HG03457 (cell line): ENCODE data around the gene GNPTG.

Experiments
- ATAC-seq: cut with Tn5 transposase; IDR thresholded peaks from one replicate; pipeline ENCODE4 v1.9.1; 2021; ENCODE audit warnings: moderate number of reproducible peaks; ENCODE audit not compliant: unreplicated experiment

GNPTG gene

DNA sequence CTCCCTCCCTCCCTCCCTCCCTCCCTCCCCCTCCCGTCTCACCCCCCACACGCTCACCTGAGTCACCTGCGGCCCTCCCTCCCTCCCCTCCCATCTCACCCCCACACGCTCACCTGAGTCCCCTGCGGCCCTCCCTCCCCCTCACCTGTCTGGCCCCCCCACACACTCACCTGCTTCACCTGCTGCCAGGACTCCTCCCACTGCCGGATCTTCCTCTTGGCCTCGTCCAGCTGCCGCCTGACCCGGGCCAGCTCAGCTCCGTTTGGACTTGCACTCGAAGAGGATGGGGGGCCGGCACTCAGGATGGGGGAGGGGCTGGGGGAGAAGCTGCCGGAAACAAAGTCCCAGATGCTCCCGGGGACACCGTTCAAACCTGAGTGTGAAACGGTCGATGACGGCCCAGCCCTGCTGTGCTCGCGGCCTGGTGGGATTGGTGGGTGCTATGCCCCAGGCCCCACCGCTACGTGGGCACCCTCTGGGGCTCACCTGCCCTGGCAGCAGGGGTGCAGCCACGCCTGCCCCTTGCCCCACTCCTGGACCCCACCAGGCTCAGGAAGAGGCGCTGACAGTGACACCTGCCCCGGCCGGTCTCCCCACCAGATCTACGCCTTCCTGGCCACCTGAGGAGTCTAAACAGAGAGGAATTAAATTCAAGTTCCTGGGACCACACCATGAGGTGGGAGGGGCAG, 15.9 kb downstream of the GNPTG start:
- ATAC-seq: no peak

DNA sequence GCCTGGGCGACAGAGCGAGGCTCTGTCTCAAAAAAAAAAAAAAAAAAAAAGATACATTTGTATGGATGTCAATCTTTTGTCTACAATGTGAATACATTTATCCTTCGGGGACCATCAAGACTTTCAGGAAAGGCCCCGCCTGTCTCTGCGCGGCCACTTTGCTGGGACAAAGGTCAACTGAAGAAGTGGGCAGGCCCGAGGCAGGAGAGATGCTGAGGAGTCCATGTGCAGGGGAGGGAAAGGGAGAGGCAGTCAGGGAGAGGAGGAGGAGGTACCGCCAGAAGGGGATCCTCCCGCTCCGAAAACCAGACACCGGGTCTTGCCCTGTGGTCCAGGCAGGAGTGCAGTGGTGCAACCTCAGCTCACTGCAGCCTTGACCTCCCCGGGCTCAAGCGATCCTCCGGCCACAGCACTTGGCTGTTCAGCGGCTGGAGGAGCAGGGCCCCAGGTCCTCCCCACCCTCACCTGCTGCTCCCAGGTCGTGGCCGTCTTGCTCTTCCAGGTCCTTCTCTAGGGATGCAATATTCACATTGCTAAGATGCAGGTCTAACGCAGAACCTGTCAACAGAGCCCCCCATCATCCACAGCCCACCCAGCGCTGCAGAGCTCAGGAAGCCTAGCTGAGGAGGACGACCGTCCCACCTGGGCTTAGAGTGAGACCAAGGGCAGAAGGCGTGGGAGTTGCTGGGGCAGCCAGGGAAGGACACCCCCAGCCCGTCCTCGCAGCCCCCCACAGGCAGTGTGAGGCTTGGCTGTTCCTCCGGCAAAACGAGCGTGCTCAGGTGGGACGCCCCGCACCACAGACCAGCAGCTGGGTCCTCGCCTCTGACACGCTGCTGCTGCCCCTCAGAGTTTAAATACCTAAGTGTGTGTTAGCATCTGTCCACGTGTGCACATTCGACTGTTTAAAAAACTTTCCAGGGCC, 19.6 kb downstream of the GNPTG start:
- ATAC-seq: no peak

GRCh38 chr16:1372292-1372950, 20.7 kb downstream of the GNPTG start:
- ATAC-seq: no peak

- ATAC-seq: no peak
These were observed 22.9 kb downstream of the GNPTG start for GRCh38 chr16:1374418-1375297.

- ATAC-seq: no peak
These were observed 23.5 kb downstream of the GNPTG start for GRCh38 chr16:1375298-1375640.

DNA sequence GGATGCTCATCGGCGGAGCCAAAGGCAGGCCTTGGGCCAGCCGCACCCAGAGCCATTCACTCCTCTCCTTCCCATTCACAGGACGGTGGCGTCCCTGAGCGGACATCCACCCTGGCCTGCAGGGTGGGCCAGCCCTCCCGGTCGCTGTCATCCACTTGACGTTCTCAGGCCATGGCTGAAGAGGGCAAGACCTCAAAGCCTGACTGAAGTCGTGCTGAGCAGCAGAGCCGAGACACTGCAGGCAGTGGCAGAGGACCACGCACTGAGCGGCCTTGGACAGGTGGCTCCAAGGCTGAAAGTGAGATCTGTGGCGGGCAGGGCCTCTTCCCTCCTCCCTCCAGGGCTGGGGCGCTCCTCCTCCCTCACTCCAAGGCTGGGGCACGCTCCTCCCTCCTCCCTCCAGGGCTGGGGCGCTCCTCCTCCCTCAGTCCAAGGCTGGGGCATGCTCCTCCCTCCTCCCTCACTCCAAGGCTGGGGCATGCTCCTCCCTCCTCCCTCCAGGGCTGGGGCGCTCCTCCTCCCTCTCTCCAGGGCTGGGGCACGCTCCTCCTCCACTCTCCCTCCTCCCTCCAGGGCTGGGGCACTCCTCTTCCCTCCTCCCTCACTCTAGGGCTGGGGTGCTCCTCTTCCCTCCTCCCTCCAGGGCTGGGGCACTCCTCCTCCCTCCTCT, 24.1 kb downstream of the GNPTG start:
- ATAC-seq: no peak

DNA sequence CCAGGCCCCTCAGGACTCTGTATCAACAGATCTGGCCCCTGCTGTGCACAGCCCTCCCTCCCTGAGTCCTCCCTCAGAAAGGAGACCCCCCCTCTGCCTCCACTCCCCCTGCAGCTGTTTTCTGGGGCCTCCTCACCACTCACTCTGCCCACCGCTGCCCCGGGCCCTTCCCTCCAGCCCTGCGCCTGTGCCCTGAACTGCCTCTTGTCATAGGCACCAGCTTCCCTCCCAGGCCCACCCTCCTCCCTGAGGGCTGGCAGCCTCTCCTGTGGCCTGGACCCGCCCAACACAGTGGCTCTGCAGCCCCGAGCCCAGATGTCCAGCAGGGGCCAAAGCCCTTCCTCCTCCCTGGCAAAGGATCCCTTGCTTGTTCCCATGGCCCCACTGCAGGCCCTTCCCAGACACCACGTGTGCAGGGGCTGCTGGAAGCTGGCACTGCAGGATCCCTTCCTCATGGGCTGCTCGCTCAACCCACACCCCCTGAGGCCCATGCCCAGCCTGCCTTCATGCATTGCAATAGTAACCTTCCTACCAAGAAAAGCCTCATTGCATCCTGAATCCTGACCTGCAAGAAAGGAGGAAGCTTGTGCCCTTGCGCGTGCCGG, 25.8 kb downstream of the GNPTG start:
- no peak for ATAC-seq

DNA sequence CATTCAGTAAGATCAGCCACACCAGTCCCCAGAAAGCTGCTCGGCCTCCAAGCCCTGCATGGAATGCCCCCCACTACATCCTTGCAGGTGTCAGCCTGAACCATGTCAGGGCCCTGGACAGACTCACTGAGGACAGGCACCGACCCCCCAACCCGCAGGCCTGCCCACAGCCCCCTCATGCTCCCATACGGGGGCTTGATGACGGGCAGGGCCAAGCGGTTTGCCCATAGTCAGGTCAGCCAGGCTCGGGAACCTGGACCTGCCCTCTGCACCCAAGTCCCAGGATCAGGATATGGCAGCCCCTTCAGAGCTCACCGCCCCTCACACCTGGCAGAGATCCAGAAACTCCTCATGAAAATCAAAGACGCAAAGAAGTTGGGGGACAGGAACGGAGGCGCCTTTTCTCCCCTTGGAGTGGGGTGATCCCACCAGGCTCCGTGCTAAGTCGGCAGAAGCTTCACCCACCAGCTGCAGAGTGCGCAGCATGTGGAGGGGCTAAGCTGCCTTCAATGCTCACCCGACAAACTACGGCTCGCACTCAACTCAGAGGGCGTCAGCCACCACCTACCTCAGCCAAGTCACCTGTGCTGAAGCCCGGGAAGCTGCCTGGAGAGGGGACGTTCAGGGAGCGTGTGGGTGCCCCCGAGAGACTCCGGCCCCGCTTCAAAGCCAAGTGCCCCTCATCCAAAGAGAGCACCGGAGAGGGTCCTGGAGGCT, 26.5 kb downstream of the GNPTG start:
- ATAC-seq: no peak

DNA sequence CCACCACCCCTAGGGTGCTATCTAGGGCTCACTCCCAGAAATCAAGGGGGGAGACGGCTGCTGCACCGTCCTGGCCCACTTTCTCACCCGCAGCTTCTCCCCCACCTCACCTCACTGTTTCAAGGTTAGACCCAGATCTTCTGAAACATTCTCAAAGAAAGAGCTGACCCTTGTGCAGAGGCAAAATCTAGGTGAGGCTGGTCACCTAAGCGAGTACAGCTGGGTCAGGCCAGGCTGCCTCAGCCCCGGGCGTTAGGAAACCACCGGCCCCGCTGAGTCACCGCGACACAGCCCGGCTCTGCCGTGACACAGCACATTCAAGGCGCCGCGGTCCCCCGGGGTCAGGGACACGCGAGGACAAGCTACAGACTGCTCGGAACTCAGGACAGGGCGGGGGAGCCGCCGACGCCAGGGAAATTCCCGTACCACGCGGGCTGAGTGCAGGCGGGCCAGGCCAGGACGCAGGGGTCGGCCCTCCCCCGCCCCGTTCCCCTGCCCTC, 27.1 kb downstream of the GNPTG start:
- ATAC-seq: no peak

- ATAC-seq: no peak
These were observed 27.8 kb downstream of the GNPTG start for GRCh38 chr16:1379304-1380076.

DNA sequence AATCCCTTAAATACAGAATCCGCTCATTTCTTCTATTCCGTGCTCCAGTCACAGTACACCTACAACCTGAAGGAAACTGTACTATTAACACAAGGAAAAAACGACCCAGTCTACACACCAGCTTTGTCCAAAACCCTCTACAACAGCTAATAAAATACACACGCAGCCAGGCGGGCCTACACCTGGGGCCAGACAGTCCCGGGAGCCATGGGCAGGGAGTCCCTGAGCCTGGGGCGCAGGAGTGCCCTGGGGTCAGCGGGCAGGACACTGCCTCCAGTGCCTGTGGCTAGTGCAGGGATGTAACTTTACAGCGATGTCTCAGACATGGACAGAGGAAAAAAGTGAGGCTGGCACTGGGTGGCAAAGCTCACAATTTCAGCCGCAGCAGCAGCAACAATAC, 28.5 kb downstream of the GNPTG start:
- no peak for ATAC-seq

GRCh38 chr16:1381612-1382406, 30.1 kb downstream of the GNPTG start:
- no peak for ATAC-seq

DNA sequence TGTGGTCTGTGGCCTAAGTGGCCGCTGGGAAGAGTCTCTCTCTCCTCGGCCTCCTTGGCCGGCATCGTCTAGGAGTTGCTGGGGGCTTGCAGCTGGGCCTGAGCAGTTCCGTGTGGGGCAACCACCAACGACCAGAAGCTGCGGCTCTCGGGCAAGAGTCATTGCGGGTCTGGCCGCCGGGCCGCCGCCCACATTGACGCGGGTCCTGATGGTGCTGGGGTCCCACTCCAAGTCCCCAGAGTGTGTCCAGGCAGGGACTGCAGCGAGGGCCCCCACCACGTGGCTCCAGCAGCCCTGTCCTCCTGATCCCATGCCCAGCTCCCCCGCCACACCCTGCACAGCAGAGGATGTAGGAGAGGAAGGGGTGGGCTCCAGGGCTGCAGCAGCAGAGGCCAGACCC, 31.8 kb downstream of the GNPTG start:
- no peak for ATAC-seq

DNA sequence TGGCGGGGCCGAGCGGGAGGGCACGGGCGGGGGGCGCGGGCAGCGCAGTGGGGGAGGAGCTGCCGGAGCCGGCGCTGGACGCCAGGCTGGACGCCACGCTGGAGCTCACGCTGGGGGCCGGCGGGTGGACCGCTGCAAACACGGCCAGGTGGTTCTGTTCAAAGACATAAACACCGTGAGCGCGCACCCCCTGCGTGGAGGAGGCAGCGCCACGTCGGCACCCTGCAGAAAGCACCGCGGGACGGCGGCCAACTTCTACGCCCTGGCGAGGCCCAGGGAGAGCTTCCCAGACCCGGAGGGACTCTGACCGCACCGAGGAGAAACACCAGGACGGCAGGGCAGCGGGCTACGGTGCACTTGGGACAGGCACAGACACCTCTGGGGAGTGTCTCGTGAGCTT, 33.5 kb downstream of the GNPTG start:
- no peak for ATAC-seq

DNA sequence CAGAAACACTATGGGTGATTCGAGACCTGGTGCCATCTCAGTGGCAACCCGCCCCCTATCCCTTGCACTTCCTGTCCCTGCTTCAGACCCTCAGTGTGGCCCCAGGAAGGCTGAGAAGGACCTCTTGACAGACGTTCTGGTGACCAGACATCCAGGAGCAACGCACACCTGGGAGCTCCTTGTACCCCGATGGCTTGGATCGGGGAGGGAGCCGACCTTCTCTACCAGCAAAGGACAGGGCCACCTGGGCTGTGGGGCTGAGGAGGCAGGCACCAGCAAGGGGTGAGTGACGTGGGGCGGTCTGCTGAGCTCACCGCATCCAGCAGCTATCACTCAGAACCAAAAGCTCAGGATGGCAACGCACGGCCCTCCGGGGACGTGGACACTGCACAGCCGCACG, 35.6 kb downstream of the GNPTG start:
- ATAC-seq: no peak

- ATAC-seq: no peak
These were observed 38.0 kb downstream of the GNPTG start for GRCh38 chr16:1389762-1390161.

DNA sequence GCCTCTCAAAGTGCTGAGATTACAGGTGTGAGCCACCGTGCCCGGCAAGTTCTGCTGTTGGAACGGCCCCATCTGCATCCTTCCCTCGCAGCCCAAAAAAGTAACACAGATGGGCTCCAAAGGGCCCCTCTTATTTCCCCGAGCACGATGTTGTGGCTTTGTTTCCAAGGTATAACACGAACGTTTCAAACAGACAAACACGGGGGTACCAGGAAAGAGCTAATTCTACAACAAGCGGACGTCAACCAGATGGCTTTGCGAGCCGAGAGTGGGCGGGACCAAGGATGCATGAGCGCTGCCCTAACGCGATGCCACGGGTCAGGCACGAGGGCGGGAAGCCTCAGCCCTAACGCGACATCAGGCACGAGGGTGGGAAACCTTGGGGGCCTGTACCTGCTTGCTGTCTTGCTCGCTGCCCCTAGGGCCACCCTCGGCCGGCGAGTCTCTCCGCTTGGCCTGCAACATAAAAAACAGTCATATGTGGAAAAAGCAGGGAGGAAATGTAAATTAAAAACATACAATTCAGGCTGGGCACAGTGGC, 38.6 kb downstream of the GNPTG start:
- no peak for ATAC-seq
